GM12872 (cell line): ENCODE data around the gene CEBPE.

Experiments used
- TF ChIP-seq, protein P1 (sequence below): IDR thresholded peaks from 3 replicates; pipeline ENCODE4 v1.5.1; 2011; ENCODE audit warnings: low read depth, mild to moderate bottlenecking, low read length, moderate library complexity; ENCODE audit not compliant: insufficient read depth

The CEBPE gene

DNA sequence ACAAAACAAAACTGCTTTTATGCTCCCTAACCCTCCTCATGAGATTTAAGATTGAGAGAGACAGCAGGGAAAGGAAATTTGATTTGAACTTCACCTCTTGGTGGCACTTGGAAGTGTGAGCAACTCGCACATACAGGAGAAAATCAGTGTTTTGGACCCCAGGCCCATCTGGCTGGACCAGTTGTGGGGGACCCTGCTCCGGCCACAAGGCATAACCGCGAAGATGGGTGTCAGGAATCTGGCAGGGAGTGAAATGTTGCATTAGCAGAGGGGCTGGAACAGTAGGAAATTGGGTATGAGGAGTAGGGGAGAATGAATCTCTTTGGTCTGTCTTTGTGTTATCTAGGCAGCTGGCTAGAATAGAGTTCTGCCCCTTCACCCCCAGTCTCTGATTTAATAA is 15.5 kb downstream of the CEBPE start:
- TF ChIP-seq, protein P1, sequence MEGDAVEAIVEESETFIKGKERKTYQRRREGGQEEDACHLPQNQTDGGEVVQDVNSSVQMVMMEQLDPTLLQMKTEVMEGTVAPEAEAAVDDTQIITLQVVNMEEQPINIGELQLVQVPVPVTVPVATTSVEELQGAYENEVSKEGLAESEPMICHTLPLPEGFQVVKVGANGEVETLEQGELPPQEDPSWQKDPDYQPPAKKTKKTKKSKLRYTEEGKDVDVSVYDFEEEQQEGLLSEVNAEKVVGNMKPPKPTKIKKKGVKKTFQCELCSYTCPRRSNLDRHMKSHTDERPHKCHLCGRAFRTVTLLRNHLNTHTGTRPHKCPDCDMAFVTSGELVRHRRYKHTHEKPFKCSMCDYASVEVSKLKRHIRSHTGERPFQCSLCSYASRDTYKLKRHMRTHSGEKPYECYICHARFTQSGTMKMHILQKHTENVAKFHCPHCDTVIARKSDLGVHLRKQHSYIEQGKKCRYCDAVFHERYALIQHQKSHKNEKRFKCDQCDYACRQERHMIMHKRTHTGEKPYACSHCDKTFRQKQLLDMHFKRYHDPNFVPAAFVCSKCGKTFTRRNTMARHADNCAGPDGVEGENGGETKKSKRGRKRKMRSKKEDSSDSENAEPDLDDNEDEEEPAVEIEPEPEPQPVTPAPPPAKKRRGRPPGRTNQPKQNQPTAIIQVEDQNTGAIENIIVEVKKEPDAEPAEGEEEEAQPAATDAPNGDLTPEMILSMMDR: no peak

DNA sequence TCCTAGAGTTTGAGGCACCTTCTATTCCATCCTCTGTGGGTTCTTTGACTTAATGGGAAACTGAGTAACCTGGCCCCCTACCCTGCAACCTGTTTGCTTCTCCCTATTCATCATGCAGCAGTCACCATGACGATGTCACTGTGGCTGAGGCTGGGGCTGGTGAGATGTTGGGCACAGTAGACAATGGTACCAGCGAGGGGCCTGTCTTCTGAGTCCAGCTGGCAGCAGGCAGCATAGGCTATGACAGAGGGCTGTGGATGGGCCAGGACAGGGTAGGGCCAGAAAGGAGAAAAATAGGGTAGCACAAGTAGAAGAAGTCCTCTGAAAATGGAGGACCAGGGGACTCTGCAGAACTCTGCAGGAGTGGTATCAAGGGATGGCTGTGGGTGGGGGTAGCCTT is 16.3 kb downstream of the CEBPE start:
- TF ChIP-seq, protein P1: no peak

DNA sequence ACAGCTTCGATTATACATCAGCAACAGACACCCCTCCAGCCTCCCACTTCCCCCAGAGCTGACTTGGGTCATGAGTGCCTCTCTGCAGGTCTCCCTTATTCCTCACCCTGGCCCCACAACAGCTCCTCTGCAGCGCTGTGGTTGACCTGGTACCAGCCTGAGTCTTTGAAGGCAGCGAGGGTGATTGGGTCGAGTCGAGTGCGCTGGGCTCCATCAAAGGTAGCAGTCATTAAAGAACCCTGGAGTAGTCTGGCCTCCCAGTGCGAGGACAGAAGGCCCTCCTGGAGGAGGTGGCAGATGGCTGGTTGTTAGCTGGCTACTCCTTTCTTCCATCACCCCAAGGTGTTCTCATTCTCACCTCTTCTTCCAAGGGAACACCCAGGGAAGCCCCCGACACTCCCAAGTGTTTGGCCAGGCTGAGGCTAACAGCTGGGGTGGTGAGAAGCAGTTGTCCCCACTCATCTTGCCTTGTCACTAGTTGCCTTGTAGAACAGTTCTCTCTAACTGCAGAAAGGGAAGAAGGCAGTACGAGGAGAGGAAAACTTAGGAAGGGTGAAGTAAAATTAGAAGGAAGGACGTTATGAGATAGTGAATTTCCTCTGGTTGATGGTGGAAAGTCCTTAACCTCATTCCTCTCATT is 16.9 kb downstream of the CEBPE start:
- TF ChIP-seq, protein P1: no peak

DNA sequence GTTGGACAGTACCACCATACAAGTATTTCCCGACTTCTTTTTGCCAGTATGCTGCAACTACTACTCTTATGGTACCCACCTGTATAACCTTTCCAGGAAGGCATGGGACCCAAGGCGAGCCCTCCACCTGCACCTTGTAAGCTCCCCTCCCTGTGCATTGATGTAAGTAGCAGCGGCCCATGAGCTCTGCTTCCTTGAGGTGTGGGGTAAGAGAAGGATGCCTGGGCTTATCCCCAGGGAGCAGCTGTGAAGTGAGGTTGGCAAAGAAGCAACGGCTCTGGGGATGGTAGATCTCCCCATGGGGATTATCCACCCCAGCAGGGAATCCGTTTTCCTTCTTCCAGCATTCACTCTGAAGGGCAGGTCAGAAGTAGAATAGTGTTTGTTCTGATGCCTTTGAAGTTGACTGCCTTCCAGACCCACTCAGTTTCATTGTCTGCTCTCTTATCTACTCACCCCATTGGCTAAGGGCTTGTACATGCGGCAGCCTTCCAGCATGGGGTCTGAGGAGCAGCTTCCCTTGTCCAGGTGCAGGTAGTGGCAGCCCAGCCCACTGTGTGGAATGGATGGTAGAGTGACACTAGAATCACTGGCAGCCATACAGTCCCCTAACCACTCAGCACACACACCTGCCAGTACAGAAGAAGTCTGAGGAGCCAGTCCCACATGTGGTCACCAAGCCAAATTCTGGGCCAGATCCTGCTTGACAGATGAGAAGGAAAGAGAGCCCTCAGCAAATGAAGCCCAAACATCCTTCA is 17.7 kb downstream of the CEBPE start:
- TF ChIP-seq, protein P1: no peak

DNA sequence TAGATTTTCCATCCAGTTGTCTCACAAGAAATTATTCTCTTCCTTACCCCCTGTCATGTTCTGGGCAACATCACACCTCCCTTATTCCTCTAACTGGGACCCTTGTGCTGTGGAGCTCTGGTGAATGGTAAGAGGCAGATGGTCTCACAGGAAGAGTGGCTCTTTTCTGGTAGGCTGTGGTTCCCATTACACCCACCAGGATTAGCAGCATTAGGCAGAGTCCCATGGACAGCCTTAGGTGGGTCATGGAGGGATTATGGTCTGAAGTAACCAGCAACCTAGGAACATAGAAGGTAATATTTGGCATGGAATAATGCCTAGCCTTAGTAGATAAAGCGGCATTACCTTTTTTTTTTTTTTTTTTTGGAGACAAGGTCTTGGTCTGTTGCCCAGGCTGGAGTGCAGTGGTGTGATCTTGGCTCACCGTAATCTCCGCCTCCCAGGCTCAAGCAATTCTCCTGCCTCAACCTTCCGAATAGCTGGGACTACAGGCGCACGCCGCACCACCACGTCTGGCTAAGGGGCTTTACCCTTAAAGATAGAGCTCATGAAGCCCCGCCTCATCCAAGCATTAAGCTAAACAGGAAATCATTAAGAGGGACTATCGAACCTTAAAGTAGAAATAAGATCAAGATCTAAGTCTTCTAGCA is 19.7 kb downstream of the CEBPE start:
- TF ChIP-seq, protein P1: no peak

DNA sequence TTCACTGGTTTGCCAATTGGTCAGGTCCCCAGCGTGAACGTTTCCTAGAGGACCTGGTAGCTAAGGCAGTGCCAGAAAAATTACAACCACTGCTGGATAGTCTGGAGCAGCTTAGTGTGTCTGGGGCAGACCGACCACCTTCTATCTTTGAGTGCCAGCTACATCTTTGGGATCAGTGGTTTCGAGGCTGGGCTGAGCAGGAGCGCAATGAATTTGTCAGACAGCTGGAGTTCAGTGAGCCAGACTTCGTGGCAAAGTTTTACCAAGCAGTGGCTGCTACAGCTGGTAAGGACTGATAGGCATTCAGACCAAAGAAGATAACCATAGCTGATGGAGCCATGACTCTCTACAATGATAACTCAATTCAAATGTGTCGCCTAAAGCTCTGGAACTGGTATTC is 21.3 kb downstream of the CEBPE start:
- TF ChIP-seq, protein P1: no peak
